ENCODE data around the gene C17orf75. TPM values are rescaled to one million over a fixed set of nuclear protein-coding genes. Genes with fewer than 3 reads are reported as not detected.

C17orf75 gene
- total and polyA plus RNA-seq, 4 donors = 4.7 to 10.1 (median 7.6) TPM

DNA sequence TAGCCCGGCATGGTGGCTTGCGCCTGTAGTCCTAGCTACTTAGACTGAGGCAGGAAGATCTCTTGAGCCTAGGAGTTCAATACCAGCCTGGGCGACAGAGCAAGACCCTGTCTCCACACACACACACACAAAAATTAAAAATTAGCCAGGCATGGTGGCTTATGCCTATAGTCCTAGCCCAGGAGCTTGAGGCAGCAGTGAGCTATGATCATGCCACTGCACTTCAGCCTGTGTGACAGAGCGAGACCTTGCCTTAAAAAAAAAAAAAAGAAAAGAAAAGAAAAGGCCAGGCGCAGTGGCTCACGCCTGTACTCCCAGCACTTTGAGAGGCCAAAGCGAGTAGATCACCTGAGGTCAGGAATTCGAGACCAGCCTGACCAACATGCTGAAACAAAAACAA lies 23.9 kb downstream of the C17orf75 start:
- no peak for DNase-seq (ENCODE audit: low spot score)
- Histone ChIP-seq H3K4me3 (ENCODE audit: low read depth in 1 of 3, low read length in 3 of 3) (no peak overlapping the region), H3K4me1 (ENCODE audit: control insufficient read depth in 4 of 4, insufficient read depth in 4 of 4, low read length in 3 of 4) (peaks cover 0 to 3% (median 0%) of the 10 kb centered on the region in 4 donors), H3K9me3 (ENCODE audit: control insufficient read depth in 4 of 4, low read length in 3 of 4) (no peaks in the 10 kb centered on the region), H3K27me3 (ENCODE audit: control insufficient read depth in 4 of 4, insufficient read depth in 4 of 4, low read length in 3 of 4) (no peaks in the 10 kb centered on the region), H3K27ac (ENCODE audit: low read depth in 1 of 2, low read length in 2 of 2) (no peak overlapping the region), H3K9ac (ENCODE audit: low read depth in 1 of 2, low read length in 2 of 2) (no peak overlapping the region), H3K36me3 (ENCODE audit: control insufficient read depth in 4 of 4, insufficient read depth in 3 of 4, low read depth in 1 of 4, low read length in 3 of 4) (no peaks in the 10 kb centered on the region)
- 78% methylated on average over 8 of the region's 8 CpGs for WGBS
- TF ChIP-seq EGR1 (IDR thresholded peaks at IDR 0.05; ENCODE audit: low read depth in 2 of 2) (no peak), JUND (IDR thresholded peaks at IDR 0.05) (no peak), HNF4A (conservative IDR thresholded peaks at IDR 0.05) (no peak), FOXA2 (IDR thresholded peaks at IDR 0.05) (no peak), MAX (IDR thresholded peaks at IDR 0.05) (no peak), NR2F2 (IDR thresholded peaks at IDR 0.05) (no peak), GABPA (IDR thresholded peaks at IDR 0.05 in 1 of 2, conservative IDR thresholded peaks at IDR 0.05 in 1 of 2) (no peak), RAD21 (IDR thresholded peaks at IDR 0.05) (no peak), REST (IDR thresholded peaks at IDR 0.05) (no peak), FOXA1 (IDR thresholded peaks at IDR 0.05) (no peak), ATF3 (IDR thresholded peaks at IDR 0.05) (no peak), YY1 (IDR thresholded peaks at IDR 0.05) (no peak), HNF4G (IDR thresholded peaks at IDR 0.05) (no peak), SP1 (IDR thresholded peaks at IDR 0.05) (no peak), TAF1 (conservative IDR thresholded peaks at IDR 0.05) (no peak), RXRA (IDR thresholded peaks at IDR 0.05) (no peak), ZBTB33 (IDR thresholded peaks at IDR 0.05) (no peak)
- TF ChIP-seq, protein P1, sequence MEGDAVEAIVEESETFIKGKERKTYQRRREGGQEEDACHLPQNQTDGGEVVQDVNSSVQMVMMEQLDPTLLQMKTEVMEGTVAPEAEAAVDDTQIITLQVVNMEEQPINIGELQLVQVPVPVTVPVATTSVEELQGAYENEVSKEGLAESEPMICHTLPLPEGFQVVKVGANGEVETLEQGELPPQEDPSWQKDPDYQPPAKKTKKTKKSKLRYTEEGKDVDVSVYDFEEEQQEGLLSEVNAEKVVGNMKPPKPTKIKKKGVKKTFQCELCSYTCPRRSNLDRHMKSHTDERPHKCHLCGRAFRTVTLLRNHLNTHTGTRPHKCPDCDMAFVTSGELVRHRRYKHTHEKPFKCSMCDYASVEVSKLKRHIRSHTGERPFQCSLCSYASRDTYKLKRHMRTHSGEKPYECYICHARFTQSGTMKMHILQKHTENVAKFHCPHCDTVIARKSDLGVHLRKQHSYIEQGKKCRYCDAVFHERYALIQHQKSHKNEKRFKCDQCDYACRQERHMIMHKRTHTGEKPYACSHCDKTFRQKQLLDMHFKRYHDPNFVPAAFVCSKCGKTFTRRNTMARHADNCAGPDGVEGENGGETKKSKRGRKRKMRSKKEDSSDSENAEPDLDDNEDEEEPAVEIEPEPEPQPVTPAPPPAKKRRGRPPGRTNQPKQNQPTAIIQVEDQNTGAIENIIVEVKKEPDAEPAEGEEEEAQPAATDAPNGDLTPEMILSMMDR (IDR thresholded peaks at IDR 0.05; ENCODE audit: low read depth, low read length, missing input control) = no peak

Measured in liver (tissue), 9 donors.